Muscle layer of duodenum (tissue), 2 donors: ENCODE data around the gene CFAP92.

ENCODE experiments used
- H3K27ac ChIP-seq: one replicate; pipeline ENCODE4 v1.7.0; 2013; ENCODE audit warnings: mild to moderate bottlenecking, low read length
- H3K27me3 ChIP-seq: one replicate; pipeline ENCODE4 v1.7.0; 2013; ENCODE audit warnings: low read depth, mild to moderate bottlenecking, control low read depth, low read length
- H3K36me3 ChIP-seq, 2 donors: one replicate each; pipeline ENCODE4 v1.7.0; 2013; ENCODE audit warnings: low read length in 2 of 2, control low read depth in 1 of 2, mild to moderate bottlenecking in 1 of 2; ENCODE audit not compliant: insufficient read depth in 2 of 2, control insufficient read depth in 1 of 2
- H3K4me1 ChIP-seq, 2 donors: one replicate each; pipeline ENCODE4 v1.7.0; 2013; ENCODE audit warnings: low read length in 2 of 2, mild to moderate bottlenecking in 2 of 2, control low read depth in 1 of 2, moderate library complexity in 1 of 2; ENCODE audit not compliant: insufficient read depth in 2 of 2, control insufficient read depth in 1 of 2
- H3K4me3 ChIP-seq, 2 donors: one replicate each; pipeline ENCODE4 v1.7.0; 2013; ENCODE audit warnings: low read length in 2 of 2, low read depth in 1 of 2, mild to moderate bottlenecking in 1 of 2
- H3K9me3 ChIP-seq, 2 donors: one replicate each; pipeline ENCODE4 v1.7.0; 2013; ENCODE audit warnings: low read length in 2 of 2, control low read depth in 1 of 2, mild to moderate bottlenecking in 1 of 2; ENCODE audit not compliant: control insufficient read depth in 1 of 2
- donor health status: healthy.

The CFAP92 gene

GRCh38 chr3:129033633-129034321 lies 39.9 kb upstream of the CFAP92 start:
- Histone ChIP-seq H3K4me3 (no peak overlapping the region), H3K27ac (no peak overlapping the region), H3K4me1 (peaks cover 0 to 25% of the 10 kb centered on the region in 2 donors), H3K27me3 (no peaks in the 10 kb centered on the region), H3K36me3 (peaks cover 0 to 5% of the 10 kb centered on the region in 2 donors), H3K9me3 (peaks cover 0 to 2% of the 10 kb centered on the region in 2 donors)

- no peaks in the 10 kb centered on the region for H3K27me3 ChIP-seq
- H3K4me3 ChIP-seq: no peak overlapping the region
- no peak overlapping the region for H3K27ac ChIP-seq
- H3K4me1 ChIP-seq: peaks cover 0 to 25% of the 10 kb centered on the region in 2 donors
- no peaks in the 10 kb centered on the region for H3K36me3 ChIP-seq
- H3K9me3 ChIP-seq: peaks cover 0 to 2% of the 10 kb centered on the region in 2 donors
Measured at GRCh38 chr3:129033151-129033550, 39.3 kb upstream of the CFAP92 start.

GRCh38 chr3:129032716-129033115 lies 38.8 kb upstream of the CFAP92 start:
- H3K36me3 ChIP-seq: no peaks in the 10 kb centered on the region
- H3K4me1 ChIP-seq: peaks cover 0 to 25% of the 10 kb centered on the region in 2 donors
- no peak overlapping the region for H3K27ac ChIP-seq
- no peak overlapping the region for H3K4me3 ChIP-seq
- H3K27me3 ChIP-seq: no peaks in the 10 kb centered on the region
- H3K9me3 ChIP-seq: peaks cover 0 to 2% of the 10 kb centered on the region in 2 donors

GRCh38 chr3:129031476-129032215 lies 37.8 kb upstream of the CFAP92 start:
- H3K27ac ChIP-seq: no peak overlapping the region
- H3K27me3 ChIP-seq: no peaks in the 10 kb centered on the region
- H3K36me3 ChIP-seq: no peaks in the 10 kb centered on the region
- peaks cover 0 to 2% of the 10 kb centered on the region in 2 donors for H3K9me3 ChIP-seq
- H3K4me1 ChIP-seq: peaks cover 2 to 25% of the 10 kb centered on the region in 2 donors
- H3K4me3 ChIP-seq: no peak overlapping the region

- Histone ChIP-seq H3K27ac (no peak overlapping the region), H3K27me3 (no peaks in the 10 kb centered on the region), H3K36me3 (no peaks in the 10 kb centered on the region), H3K9me3 (peaks cover 0 to 2% of the 10 kb centered on the region in 2 donors), H3K4me3 (no peak overlapping the region), H3K4me1 (peaks cover 5 to 20% of the 10 kb centered on the region in 2 donors)
Measured at GRCh38 chr3:129030611-129031010, 36.7 kb upstream of the CFAP92 start.

GRCh38 chr3:129028866-129029265 lies 35.0 kb upstream of the CFAP92 start:
- peaks cover 0 to 2% of the 10 kb centered on the region in 2 donors for H3K9me3 ChIP-seq
- H3K4me1 ChIP-seq: peaks cover 8 to 9% of the 10 kb centered on the region in 2 donors
- no peaks in the 10 kb centered on the region for H3K27me3 ChIP-seq
- no peak overlapping the region for H3K4me3 ChIP-seq
- no peaks in the 10 kb centered on the region for H3K36me3 ChIP-seq
- no peak overlapping the region for H3K27ac ChIP-seq

- Histone ChIP-seq H3K27me3 (no peaks in the 10 kb centered on the region), H3K36me3 (no peaks in the 10 kb centered on the region), H3K27ac (no peak overlapping the region), H3K9me3 (peaks cover 0 to 2% of the 10 kb centered on the region in 2 donors), H3K4me3 (peak overlapping the region; percentile 30 to 68), H3K4me1 (peaks cover 5 to 8% of the 10 kb centered on the region in 2 donors)
Measured at GRCh38 chr3:129027544-129027880, 33.6 kb upstream of the CFAP92 start.

GRCh38 chr3:129026728-129027543 lies 33.1 kb upstream of the CFAP92 start:
- peak overlapping the region; percentile 39 for H3K27ac ChIP-seq
- peaks cover 0 to 2% of the 10 kb centered on the region in 2 donors for H3K9me3 ChIP-seq
- H3K27me3 ChIP-seq: no peaks in the 10 kb centered on the region
- peaks cover 4 to 8% of the 10 kb centered on the region in 2 donors for H3K4me1 ChIP-seq
- H3K4me3 ChIP-seq: peak overlapping the region; percentile 58 to 68
- H3K36me3 ChIP-seq: no peaks in the 10 kb centered on the region

- Histone ChIP-seq H3K4me3 (no peak overlapping the region), H3K36me3 (no peaks in the 10 kb centered on the region), H3K4me1 (peaks cover 0 to 8% of the 10 kb centered on the region in 2 donors), H3K9me3 (peaks cover 0 to 2% of the 10 kb centered on the region in 2 donors), H3K27ac (no peak overlapping the region), H3K27me3 (no peaks in the 10 kb centered on the region)
Measured at GRCh38 chr3:129025691-129026435, 32.0 kb upstream of the CFAP92 start.

- H3K36me3 ChIP-seq: no peaks in the 10 kb centered on the region
- H3K4me1 ChIP-seq: peaks cover 0 to 8% of the 10 kb centered on the region in 2 donors
- H3K4me3 ChIP-seq: no peak overlapping the region
- no peak overlapping the region for H3K27ac ChIP-seq
- no peaks in the 10 kb centered on the region for H3K9me3 ChIP-seq
- no peaks in the 10 kb centered on the region for H3K27me3 ChIP-seq
Measured at GRCh38 chr3:129025108-129025507, 31.2 kb upstream of the CFAP92 start.
